ENCODE results near the gene EML3.
A peak's percentile ranks its signal among the peaks of the same experiment; 100 is the strongest.
"Not testable (repeated sequence)": the region's sequence is repeated elsewhere in the genome, so short reads cannot be mapped to it uniquely, and the experiment has no call there.

EML3 gene, protein sequence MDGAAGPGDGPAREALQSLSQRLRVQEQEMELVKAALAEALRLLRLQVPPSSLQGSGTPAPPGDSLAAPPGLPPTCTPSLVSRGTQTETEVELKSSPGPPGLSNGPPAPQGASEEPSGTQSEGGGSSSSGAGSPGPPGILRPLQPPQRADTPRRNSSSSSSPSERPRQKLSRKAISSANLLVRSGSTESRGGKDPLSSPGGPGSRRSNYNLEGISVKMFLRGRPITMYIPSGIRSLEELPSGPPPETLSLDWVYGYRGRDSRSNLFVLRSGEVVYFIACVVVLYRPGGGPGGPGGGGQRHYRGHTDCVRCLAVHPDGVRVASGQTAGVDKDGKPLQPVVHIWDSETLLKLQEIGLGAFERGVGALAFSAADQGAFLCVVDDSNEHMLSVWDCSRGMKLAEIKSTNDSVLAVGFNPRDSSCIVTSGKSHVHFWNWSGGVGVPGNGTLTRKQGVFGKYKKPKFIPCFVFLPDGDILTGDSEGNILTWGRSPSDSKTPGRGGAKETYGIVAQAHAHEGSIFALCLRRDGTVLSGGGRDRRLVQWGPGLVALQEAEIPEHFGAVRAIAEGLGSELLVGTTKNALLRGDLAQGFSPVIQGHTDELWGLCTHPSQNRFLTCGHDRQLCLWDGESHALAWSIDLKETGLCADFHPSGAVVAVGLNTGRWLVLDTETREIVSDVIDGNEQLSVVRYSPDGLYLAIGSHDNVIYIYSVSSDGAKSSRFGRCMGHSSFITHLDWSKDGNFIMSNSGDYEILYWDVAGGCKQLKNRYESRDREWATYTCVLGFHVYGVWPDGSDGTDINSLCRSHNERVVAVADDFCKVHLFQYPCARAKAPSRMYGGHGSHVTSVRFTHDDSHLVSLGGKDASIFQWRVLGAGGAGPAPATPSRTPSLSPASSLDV

DNA sequence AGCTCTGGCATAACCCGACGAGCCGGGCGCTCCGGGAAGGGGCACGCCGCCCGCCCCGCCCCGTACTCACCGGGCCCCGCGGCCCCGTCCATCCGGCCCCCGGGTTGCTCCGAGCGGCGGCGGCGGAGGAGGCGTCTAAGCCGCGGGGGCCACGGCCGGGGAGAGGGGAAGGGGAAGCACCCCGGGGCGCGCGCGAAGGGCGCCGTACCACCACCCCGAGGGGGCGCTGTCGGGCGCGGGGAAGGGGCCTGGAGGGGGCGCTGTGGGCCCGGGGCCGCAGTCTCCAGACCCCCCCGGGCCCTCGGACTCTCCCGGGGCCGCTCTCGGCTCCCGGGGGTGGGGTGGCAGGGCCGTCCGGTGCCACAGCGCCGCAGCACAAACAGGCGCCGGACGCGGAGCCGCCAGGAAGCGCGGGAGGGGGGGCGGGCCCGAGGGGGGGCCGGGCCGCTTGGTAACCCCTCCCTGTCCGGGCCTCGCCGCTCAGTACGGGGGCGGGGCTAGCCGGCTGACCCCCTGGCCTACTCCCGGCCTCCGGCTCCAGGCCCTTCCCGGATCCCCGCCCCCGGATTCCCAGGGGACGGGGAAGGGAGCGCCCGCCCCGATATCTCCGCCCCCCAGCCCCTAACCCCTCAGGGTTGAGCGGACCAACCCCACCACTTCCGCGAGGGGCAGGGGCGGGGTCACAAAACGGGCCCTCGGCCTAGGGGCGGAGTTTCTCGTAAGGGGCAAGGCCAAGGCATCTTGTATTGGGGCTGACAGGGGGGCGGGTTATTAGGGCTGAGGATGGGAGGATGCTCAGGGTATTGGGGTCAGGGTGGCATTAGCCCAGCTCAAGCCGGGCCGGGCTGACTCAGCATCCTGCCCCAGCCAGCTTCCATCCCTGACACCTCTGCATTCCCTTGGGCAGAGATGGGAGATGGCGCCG is at the start of gene EML3, which contains the start of gene ROM1:
EML3 (minus strand) TSS at position 410 of the 925 bp plus-strand sequence; CDS start at position 92, 318 bp downstream.
ROM1 (plus strand) TSS at position 892 of the 925 bp plus-strand sequence; CDS start at position 917, 25 bp downstream.
- TF ChIP-seq, protein P1, sequence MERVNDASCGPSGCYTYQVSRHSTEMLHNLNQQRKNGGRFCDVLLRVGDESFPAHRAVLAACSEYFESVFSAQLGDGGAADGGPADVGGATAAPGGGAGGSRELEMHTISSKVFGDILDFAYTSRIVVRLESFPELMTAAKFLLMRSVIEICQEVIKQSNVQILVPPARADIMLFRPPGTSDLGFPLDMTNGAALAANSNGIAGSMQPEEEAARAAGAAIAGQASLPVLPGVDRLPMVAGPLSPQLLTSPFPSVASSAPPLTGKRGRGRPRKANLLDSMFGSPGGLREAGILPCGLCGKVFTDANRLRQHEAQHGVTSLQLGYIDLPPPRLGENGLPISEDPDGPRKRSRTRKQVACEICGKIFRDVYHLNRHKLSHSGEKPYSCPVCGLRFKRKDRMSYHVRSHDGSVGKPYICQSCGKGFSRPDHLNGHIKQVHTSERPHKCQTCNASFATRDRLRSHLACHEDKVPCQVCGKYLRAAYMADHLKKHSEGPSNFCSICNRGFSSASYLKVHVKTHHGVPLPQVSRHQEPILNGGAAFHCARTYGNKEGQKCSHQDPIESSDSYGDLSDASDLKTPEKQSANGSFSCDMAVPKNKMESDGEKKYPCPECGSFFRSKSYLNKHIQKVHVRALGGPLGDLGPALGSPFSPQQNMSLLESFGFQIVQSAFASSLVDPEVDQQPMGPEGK (CRISPR knock-in tag; IDR thresholded peaks at IDR 0.05; ENCODE audit: borderline replicate concordance) = peak; percentile 50
- TF ChIP-seq TCF4 (CRISPR knock-in tag; IDR thresholded peaks at IDR 0.05; ENCODE audit: borderline replicate concordance) = no peak
- TF ChIP-seq ZFP30 (CRISPR knock-in tag; IDR thresholded peaks at IDR 0.05) = no peak
- peak; percentile 78 for ATAC-seq

DNA sequence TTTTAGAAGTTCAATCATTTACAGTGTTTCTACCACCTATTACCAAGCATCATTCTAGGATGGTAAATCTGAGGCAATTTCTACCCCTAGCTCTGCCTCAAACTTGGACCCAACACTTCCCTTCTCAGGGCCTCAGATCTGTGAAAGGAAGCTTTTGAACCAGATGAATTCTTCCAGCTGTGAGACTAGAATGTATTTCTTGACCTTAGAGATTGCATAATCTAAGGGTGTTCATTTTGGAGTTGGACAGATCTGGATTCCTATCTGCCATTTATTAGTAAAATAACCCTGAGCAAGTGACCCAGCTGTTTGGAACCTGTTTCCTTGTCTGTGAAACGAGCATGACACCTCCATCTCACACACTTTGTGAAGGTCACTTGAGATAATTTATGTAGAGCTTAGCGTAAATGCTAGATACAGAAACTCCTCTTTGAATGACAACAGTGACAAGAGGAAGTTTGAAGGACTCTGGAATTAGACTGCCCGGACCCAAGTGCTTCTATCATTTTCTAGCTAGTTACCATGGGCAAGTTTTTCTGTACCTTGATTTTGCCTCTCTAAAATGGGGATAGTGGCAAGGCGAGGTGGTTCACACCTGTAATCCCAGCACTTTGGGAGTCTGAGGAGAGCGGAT is 44.3 kb upstream of the EML3 start:
- TF ChIP-seq ZNF565 (CRISPR knock-in tag; conservative IDR thresholded peaks at IDR 0.05; ENCODE audit: low read depth) (no peak), ISL1 (CRISPR knock-in tag; IDR thresholded peaks at IDR 0.05) (no peak)
- TF ChIP-seq, protein P2, sequence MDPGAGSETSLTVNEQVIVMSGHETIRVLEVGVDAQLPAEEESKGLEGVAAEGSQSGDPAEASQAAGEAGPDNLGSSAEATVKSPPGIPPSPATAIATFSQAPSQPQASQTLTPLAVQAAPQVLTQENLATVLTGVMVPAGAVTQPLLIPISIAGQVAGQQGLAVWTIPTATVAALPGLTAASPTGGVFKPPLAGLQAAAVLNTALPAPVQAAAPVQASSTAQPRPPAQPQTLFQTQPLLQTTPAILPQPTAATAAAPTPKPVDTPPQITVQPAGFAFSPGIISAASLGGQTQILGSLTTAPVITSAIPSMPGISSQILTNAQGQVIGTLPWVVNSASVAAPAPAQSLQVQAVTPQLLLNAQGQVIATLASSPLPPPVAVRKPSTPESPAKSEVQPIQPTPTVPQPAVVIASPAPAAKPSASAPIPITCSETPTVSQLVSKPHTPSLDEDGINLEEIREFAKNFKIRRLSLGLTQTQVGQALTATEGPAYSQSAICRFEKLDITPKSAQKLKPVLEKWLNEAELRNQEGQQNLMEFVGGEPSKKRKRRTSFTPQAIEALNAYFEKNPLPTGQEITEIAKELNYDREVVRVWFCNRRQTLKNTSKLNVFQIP (CRISPR knock-in tag; IDR thresholded peaks at IDR 0.05; ENCODE audit: borderline replicate concordance, low read depth) = no peak
- ATAC-seq = no peak

DNA sequence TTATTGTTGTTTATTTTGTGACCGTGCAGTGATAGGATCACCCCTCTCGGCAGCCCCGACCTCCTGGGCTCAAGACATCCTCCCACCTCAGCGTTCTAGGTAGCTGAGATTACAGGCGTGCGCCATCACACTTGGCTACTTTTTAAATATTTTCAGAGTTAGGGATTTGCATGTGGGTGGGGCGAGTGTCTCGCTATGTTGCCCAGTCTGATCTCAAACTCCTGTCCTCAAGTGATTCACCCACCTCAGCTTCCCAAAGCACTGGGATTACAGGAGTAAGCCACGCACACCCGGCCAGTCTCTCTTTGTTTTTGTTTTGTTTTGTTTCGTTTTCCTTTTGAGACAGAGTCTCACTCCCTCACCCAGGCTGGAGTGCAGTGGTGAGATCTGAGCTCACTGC is 41.7 kb upstream of the EML3 start:
- TF ChIP-seq ESRRG (CRISPR knock-in tag; IDR thresholded peaks at IDR 0.05) (no peak), RARB (CRISPR knock-in tag; IDR thresholded peaks at IDR 0.05) (no peak), BACH2 (CRISPR knock-in tag; IDR thresholded peaks at IDR 0.05; ENCODE audit: borderline replicate concordance) (no peak), ZFP30 (CRISPR knock-in tag; IDR thresholded peaks at IDR 0.05) (no peak), SNAI2 (CRISPR knock-in tag; IDR thresholded peaks at IDR 0.05) (no peak)
- TF ChIP-seq, protein P2 (CRISPR knock-in tag; IDR thresholded peaks at IDR 0.05; ENCODE audit: borderline replicate concordance, low read depth) = no peak
- ATAC-seq = no peak

DNA sequence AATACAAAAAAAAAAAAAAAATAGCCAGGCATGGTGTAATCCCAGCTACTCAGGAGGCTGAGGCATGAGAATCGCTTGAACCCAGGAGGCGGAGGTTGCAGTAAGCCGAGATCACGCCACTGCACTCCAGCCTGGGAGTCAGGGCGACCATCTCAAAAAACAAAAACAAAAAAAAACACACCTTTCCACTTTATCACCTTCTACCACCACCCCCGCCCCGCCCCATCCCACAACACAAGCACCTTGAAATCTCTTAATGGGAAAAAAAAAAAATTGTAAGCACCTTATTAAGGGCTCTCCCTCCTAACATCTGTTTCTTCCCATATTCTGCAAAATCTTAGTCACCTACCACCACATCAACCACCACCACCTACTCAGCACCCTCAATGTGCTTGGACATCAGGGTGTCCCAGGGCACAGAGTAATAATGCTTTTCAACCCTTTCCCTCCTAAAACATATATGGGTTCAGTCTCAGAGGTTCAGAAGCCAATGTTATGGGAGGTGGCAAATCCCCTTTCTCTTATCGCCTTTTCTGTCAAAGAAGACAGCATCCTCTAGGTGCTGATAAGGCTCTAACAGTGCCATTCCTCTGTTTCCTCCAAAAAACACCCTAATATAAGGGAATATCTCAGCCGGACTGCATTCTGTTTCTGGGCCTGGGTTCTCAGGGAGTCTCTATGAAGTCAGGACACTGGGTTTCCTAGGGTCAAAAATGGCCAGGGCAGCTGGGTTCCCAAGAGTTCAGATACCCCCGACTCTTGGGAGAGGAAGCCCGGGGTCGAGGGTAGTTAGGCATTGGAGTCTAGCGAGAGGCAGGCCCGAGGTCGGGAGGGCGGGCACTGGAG is 39.8 kb upstream of the EML3 start:
- ATAC-seq = no peak
- TF ChIP-seq ZNF70 (CRISPR knock-in tag; IDR thresholded peaks at IDR 0.05) (no peak), ZNF8 (CRISPR knock-in tag; IDR thresholded peaks at IDR 0.05) (no peak), ISL1 (CRISPR knock-in tag; IDR thresholded peaks at IDR 0.05) (no peak)

DNA sequence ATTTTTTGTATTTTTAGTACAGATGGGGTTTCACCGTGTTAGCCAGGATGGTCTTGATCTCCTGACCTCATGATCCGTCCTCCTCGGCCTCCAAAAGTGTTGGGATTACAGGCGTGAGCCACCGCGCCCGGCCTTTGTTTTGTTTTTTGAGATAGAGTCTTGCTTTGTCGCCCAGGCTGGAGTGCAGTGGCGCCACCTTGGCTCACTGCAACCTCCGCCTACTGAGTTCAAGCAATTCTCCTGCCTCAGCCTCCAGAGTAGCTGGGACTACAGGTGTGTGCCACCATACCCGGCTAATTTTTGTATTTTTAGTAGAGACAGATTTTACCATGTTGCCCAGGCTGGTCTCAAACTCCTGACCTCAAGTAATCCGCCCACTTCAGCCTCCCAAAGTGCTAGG is 37.7 kb upstream of the EML3 start:
- ATAC-seq = not testable (repeated sequence)

DNA sequence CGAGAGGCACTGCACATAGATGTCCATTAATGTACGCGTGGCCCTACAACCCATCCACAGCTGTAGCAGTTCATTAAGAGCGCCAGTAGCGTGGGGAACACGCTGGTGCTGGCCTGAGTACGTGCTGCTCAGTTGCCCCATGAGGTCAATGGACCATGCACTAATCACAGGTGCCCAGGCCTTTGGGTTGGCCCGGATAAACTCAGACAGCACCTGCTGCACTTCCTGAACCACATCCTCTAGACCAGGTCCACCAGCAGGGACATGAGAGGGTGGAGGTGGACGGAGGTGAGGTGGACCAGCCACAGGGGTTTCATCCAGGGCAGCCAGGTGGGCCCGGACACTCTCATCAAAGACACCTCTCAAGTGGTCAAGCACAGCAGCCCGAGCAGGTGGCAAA is 36.9 kb upstream of the EML3 start:
- ATAC-seq = no peak
- TF ChIP-seq, protein P3, sequence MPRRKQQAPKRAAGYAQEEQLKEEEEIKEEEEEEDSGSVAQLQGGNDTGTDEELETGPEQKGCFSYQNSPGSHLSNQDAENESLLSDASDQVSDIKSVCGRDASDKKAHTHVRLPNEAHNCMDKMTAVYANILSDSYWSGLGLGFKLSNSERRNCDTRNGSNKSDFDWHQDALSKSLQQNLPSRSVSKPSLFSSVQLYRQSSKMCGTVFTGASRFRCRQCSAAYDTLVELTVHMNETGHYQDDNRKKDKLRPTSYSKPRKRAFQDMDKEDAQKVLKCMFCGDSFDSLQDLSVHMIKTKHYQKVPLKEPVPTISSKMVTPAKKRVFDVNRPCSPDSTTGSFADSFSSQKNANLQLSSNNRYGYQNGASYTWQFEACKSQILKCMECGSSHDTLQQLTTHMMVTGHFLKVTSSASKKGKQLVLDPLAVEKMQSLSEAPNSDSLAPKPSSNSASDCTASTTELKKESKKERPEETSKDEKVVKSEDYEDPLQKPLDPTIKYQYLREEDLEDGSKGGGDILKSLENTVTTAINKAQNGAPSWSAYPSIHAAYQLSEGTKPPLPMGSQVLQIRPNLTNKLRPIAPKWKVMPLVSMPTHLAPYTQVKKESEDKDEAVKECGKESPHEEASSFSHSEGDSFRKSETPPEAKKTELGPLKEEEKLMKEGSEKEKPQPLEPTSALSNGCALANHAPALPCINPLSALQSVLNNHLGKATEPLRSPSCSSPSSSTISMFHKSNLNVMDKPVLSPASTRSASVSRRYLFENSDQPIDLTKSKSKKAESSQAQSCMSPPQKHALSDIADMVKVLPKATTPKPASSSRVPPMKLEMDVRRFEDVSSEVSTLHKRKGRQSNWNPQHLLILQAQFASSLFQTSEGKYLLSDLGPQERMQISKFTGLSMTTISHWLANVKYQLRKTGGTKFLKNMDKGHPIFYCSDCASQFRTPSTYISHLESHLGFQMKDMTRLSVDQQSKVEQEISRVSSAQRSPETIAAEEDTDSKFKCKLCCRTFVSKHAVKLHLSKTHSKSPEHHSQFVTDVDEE (CRISPR knock-in tag; IDR thresholded peaks at IDR 0.05) = no peak
- TF ChIP-seq, protein P4, sequence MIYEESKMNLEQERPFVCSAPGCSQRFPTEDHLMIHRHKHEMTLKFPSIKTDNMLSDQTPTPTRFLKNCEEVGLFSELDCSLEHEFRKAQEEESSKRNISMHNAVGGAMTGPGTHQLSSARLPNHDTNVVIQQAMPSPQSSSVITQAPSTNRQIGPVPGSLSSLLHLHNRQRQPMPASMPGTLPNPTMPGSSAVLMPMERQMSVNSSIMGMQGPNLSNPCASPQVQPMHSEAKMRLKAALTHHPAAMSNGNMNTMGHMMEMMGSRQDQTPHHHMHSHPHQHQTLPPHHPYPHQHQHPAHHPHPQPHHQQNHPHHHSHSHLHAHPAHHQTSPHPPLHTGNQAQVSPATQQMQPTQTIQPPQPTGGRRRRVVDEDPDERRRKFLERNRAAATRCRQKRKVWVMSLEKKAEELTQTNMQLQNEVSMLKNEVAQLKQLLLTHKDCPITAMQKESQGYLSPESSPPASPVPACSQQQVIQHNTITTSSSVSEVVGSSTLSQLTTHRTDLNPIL (CRISPR knock-in tag; IDR thresholded peaks at IDR 0.05; ENCODE audit: low read depth) = no peak
- TF ChIP-seq ZFP30 (CRISPR knock-in tag; IDR thresholded peaks at IDR 0.05) = no peak

Measured in SK-N-SH treated with all-trans-retinoic acid at 6 μM for 48 hours (cell line).